Upper lobe of left lung (tissue), 6 donors: ENCODE results near the gene THOP1. TPM values are rescaled to one million over a fixed set of nuclear protein-coding genes. Genes with fewer than 3 reads are reported as not detected.

ENCODE experiments used
- ATAC-seq, 2 donors: fragments of 200-7000 bp; cut with Tn5 transposase; one replicate each; pipeline ENCODE4 v1.9.1; 2022; ENCODE audit warnings: mild to moderate bottlenecking in 2 of 2, moderate library complexity in 2 of 2; ENCODE audit not compliant: low FRiP score in 2 of 2
- DNase-seq, 2 donors: peaks; one replicate each; pipeline ENCODE4 v3.0.0-alpha.2; 2019 to 2020
- H3K27ac ChIP-seq, 4 donors: fragments of 200-600 bp; sonication (generic); one replicate each; pipeline ENCODE4 v1.5.1; 2016 to 2019
- H3K27me3 ChIP-seq, 4 donors: fragments of 200-600 bp; sonication (generic); one replicate each; pipeline ENCODE4 v1.5.1; 2017 to 2019
- H3K36me3 ChIP-seq, 4 donors: fragments of 200-600 bp; sonication (generic); one replicate each; pipeline ENCODE4 v1.5.1; 2016 to 2019
- H3K4me1 ChIP-seq, 4 donors: fragments of 200-600 bp; sonication (generic); one replicate each; pipeline ENCODE4 v1.5.1; 2018 to 2019
- H3K4me3 ChIP-seq, 4 donors: fragments of 200-600 bp; sonication (generic); one replicate each; pipeline ENCODE4 v1.5.1; 2017 to 2019; ENCODE audit warnings: mild to moderate bottlenecking in 2 of 4, moderate library complexity in 1 of 4
- H3K9me3 ChIP-seq, 4 donors: fragments of 200-600 bp; sonication (generic); one replicate each; pipeline ENCODE4 v1.5.1; 2018 to 2019
- CTCF ChIP-seq, 6 experiments: fragments of 450-650 bp in 4 of 6; fragments of 200-600 bp in 2 of 6; sonication (generic) in 2 of 6; IDR thresholded peaks; one replicate each; pipeline ENCODE4 v1.5.1; 2016 to 2019; ENCODE audit warnings: antibody characterized with exemption in 6 of 6
- EP300 ChIP-seq, 4 donors: sonication (generic); formaldehyde crosslinking; IDR thresholded peaks; one replicate each; pipeline ENCODE4 v1.5.1; 2017; ENCODE audit warnings: antibody characterized with exemption in 4 of 4, control low read depth in 2 of 4
- POLR2A ChIP-seq, 4 donors: fragments of 450-650 bp; IDR thresholded peaks; one replicate each; pipeline ENCODE4 v1.5.1; 2016 to 2017; ENCODE audit warnings: antibody characterized with exemption in 4 of 4, mild to moderate bottlenecking in 2 of 4
- POLR2AphosphoS5 ChIP-seq, 2 donors: sonication (generic); formaldehyde crosslinking; IDR thresholded peaks; one replicate each; pipeline ENCODE4 v1.5.1; 2017; ENCODE audit warnings: antibody characterized with exemption in 2 of 2
- WGBS, 2 donors: methylation state at CpG; one replicate each; pipeline ENCODE4 v1.1.5; 2017 to 2018; 5-methylcytosine and 5-hydroxymethylcytosine counted together
- total RNA-seq, 6 donors: library from RNA; depleted of rRNA in 4 of 6; stranded (reverse); fragments of >200 nt in 4 of 6; gene quantifications; one replicate each; pipeline versions ENCODE4 v1.1.0 to v1.2.1, GENCODE V29; 2016 to 2021
- donor health status: DM: no; HTN: no; CAD: no; lungs with moderate emphysema.
- donor health status: DM: no; HTN: yes; CAD: no; lungs with severe emphysema.

Gene THOP1
- total RNA-seq, 6 donors from 2014 or later: 28.7 to 62.3 (median 43.1) TPM

- 94 to 95% methylated on average over 23 to 25 of the region's 27 CpGs for WGBS, 2 donors
- peaks cover 0 to 67% (median 39%) of the 10 kb centered on the region in 4 donors for H3K36me3 ChIP-seq
- no peak for DNase-seq
- no peak for TF ChIP-seq CTCF (IDR thresholded peaks at IDR 0.05)
- no peak for TF ChIP-seq POLR2AphosphoS5 (IDR thresholded peaks at IDR 0.05)
- TF ChIP-seq EP300 (IDR thresholded peaks at IDR 0.05): no peak
- no peak for TF ChIP-seq POLR2A (IDR thresholded peaks at IDR 0.05)
- no peaks in the 10 kb centered on the region for H3K27me3 ChIP-seq
- H3K4me1 ChIP-seq: no peaks in the 10 kb centered on the region
- H3K27ac ChIP-seq: no peak overlapping the region
- no peak for ATAC-seq
- no peak overlapping the region for H3K4me3 ChIP-seq
- H3K9me3 ChIP-seq: no peaks in the 10 kb centered on the region
Observed at GRCh38 chr19:2795827-2796658, 10.7 kb downstream of the THOP1 start.

DNA sequence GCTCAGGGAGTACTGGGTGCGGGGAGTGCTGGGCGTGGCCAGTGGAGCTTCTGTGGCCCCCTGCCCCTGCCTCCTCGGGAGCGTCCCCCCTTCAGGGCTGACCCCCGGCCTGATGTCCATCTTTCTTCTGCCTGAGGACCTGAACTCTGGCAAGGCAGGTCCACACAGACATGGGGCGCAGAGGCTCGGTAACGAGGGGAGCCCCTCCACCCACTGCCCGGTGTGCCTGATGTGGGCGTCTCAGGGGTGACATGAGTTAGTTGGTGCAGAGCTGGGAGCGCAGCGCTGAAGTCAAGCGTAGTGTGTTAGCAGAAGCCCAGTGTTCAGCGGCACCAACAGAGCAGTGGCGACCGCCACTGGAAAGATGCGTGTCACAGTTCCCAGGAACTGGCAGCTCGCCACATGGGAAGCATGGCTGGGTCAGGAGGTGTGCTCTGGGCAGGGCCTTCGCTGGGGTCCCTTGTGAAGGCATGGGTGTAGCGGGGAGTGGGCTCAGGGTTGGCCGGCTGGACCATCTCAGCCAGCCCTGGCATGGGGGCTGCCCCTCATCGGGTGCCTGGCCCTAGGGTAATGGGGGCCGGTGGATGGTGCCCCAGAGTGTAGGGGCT is 11.5 kb downstream of the THOP1 start:
- TF ChIP-seq CTCF (IDR thresholded peaks at IDR 0.05) (no peak), EP300 (IDR thresholded peaks at IDR 0.05) (no peak), POLR2AphosphoS5 (IDR thresholded peaks at IDR 0.05) (no peak), POLR2A (IDR thresholded peaks at IDR 0.05) (no peak)
- ATAC-seq: no peak
- 96 to 99% methylated on average over 13 to 20 of the region's 23 CpGs for WGBS, 2 donors

DNA sequence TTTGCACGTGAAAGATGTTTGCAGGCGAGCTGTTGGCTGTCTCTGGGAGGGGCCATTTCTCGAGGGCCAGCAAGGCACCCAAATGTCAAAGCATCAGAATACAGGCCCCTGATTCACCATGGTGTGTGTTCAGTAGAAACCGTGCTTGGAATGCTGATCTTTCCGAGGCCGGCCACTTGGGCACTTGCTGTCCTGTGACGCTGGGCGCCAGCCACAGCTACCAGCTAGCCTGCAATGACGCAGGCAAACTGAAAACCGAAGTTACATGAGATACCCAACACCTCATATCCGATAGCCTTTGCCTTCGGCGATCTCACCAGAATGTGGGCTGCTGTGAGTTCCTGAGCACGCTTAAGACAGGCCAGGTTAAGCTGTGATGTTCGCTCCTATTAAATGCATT is 12.0 kb downstream of the THOP1 start:
- H3K4me3 ChIP-seq: no peak overlapping the region
- no peaks in the 10 kb centered on the region for H3K9me3 ChIP-seq
- 93 to 97% methylated on average over 13 to 14 of the region's 15 CpGs for WGBS, 2 donors
- peaks cover 0 to 59% (median 39%) of the 10 kb centered on the region in 4 donors for H3K36me3 ChIP-seq
- H3K4me1 ChIP-seq: no peaks in the 10 kb centered on the region
- DNase-seq: no peak
- H3K27me3 ChIP-seq: no peaks in the 10 kb centered on the region
- no peak for TF ChIP-seq EP300 (IDR thresholded peaks at IDR 0.05)
- no peak for TF ChIP-seq POLR2AphosphoS5 (IDR thresholded peaks at IDR 0.05)
- TF ChIP-seq POLR2A (IDR thresholded peaks at IDR 0.05): no peak
- no peak for TF ChIP-seq CTCF (IDR thresholded peaks at IDR 0.05)
- no peak for ATAC-seq
- no peak overlapping the region for H3K27ac ChIP-seq

More for the DNA sequence above, 11.5 kb downstream of the THOP1 start:
- no peaks in the 10 kb centered on the region for H3K9me3 ChIP-seq
- peaks cover 0 to 63% (median 39%) of the 10 kb centered on the region in 4 donors for H3K36me3 ChIP-seq
- peak in 1 of 2 donors; percentile 62 for DNase-seq
- no peaks in the 10 kb centered on the region for H3K27me3 ChIP-seq
- no peak overlapping the region for H3K27ac ChIP-seq
- no peak overlapping the region for H3K4me3 ChIP-seq
- no peaks in the 10 kb centered on the region for H3K4me1 ChIP-seq

- H3K27me3 ChIP-seq: no peaks in the 10 kb centered on the region
- no peak for ATAC-seq
- WGBS, 2 donors: 97 to 99% methylated on average over 16 of the region's 16 CpGs
- no peak overlapping the region for H3K4me3 ChIP-seq
- H3K9me3 ChIP-seq: no peaks in the 10 kb centered on the region
- peak in 1 of 2 donors; percentile 56 for DNase-seq
- no peaks in the 10 kb centered on the region for H3K4me1 ChIP-seq
- H3K36me3 ChIP-seq: peaks cover 0 to 61% (median 43%) of the 10 kb centered on the region in 4 donors
- TF ChIP-seq POLR2AphosphoS5 (IDR thresholded peaks at IDR 0.05) (no peak), EP300 (IDR thresholded peaks at IDR 0.05) (no peak), POLR2A (IDR thresholded peaks at IDR 0.05) (no peak), CTCF (IDR thresholded peaks at IDR 0.05) (no peak)
- H3K27ac ChIP-seq: no peak overlapping the region
Observed at GRCh38 chr19:2798158-2798685, 12.9 kb downstream of the THOP1 start.
